ENCODE results near the gene METTL23.

The METTL23 gene, protein sequence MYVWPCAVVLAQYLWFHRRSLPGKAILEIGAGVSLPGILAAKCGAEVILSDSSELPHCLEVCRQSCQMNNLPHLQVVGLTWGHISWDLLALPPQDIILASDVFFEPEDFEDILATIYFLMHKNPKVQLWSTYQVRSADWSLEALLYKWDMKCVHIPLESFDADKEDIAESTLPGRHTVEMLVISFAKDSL

DNA sequence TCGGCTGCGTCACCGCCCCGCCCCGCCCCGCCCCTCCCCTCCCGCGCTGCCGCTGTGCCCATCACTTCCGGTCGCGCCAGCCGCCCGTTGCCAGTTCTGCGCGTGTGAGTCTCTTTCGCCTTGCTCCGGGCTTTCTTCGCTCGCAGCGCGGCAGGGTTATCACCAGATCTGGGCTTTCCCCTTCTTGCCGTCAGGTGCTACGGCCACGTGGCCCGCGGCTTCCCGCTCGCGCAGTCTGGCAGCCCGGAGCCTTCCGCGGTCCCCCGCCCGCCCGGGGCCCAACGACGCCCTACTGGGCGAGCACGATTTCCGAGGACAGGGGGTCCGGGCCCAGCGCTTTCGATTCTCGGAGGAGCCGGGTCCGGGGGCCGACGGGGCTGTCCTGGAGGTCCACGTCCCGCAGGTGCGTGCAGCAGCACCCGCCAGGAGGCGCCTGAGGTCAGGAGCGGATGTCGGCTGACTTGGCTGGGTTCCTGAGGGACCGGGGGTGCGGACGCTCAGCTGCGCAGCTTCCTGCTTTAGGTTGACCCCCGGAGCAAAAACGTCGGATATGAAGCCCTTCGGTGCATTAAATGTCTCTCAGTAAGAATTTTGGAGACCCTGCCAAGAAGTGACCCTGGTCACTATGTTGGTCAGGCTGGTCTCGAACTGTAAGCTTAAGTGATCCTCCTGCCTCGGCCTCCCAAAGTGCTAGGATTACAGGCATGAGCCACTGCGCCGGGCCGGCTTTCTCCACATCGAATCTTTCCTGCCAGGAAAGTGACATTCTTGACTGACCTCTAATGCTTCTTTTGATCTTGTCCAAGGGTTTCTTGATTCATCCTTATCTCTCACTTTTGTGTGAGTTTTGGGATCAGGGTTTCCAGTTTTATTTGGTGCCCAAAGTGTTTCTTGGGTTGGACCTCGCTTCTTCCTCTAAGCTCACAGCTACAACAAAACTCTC, at the start of gene METTL23:
Gene METTL23 (plus strand): TSS at position 64 of the 943 bp plus-strand sequence. CDS start 2,872 bp downstream, outside the sequence.
- peak; percentile 91 for DNase-seq

DNA sequence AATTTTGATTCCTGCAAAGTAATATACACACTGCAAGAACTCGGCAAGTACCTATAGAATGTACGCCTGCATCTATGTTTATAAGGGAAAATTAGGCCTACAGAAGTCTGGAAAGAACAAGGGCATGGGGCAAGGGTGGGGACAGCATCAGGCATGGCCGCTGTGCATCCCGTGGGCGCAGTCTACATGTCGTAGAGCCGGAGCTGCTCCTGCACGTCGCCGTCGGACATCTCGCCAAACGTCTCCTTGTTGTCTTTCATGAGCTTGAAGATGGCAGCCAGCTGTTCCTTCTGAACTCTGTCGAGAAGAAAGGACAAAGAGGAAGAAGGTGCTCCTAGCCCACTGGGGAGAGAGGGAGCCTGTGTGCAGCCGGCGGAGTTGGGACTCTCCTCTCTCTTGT, 49.2 kb upstream of the METTL23 start:
- no peak for DNase-seq

DNA sequence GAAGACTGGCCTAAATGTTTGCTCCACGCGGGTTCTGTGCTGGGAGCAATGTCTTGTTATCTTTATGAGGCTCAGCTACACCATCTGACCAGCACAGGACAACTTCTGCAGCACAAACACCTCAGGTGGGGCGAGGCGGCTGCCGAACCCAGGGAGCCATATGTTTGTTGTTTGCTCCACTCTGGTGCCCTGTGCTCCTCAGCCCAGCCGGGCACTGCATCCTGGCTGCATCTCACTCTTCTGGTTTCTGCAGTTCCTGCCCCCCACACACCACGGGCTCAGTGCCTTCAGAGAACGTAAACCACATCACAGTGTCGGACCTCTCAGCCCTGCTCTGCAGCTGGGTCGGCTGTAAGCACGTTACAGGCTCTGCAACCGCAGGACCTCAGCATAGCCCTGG, 48.3 kb upstream of the METTL23 start:
- no peak for DNase-seq

DNA sequence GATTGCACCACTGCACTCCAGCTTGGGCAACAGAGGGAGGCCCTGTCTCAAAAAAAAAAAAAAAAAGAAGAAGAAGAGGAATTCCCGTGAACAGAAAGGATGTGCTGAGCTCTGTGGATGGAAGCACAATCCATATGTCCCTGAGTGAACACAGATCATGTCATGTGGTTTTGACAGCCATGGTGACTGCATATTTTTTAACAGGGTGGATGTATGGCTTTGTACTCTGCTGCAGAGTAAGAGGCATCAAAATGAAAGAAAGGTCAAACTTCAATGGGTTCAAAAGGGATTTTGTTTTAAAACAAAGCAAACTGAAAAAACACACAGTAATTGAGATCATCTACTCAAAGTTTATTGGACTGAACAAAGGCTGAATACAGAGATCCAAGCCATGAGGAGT, 47.4 kb upstream of the METTL23 start:
- DNase-seq: no peak

DNA sequence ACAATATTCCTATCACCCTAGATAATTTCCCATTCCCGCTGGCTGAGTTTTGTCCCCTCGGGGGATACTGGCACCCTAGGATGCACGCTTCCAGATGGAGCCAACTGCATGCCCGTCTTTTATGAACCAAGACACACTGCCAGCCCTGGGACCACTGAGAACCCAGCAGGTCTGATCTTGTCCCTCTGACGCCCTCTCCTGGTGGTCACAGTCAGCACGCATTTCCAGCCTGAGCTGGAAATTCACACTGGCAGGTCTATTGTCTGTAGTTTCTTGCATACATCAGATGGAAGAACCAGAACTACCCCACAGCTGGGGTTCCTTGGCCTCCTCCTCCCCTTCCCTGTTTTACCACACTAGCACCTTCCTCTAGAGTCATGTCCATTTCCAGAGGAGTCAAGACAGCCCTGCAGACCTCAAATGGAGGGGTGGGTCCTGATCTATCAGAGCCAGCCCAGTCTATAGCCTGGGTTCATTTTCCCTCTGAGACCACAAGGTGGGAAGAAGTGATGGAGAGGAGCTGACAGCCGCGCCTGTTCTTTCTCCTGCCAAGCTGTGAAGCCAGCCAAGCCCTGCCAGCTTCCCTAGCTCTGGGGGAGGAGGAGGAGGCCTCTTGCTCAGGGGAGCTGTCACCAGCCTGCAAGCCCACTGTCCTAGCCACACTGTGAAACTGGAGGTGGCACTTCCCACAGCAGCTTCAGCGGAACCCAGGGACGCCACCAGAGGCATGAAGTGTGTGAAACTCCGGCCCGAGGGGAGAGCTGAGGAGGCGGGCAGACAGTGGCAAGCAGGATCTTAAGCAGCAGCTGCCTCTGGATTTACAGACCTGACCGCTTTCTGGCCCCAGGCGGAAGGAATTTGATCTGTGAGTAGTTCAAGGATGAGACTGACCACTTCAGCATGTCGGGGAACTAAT, 45.2 kb upstream of the METTL23 start:
- peak; percentile 89 for DNase-seq

DNA sequence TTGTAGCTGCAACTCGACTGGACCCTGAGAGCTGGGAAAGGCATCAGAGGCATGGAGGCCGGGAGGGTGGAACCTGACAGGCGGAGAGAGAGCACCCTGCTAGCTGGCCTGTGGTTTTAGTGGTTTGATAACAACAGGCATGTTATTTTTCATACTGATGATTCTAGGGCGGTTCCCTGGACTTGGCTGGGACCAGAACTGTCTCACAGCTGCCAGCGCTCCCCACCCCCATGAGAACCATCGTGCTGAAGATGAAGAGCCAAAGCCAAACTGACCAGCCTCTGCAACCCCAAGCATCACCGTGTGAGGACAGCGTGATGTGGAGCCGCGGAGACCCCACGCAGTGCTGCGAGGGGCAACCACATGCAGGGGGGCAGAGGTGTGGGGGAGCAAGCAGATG, 44.3 kb upstream of the METTL23 start:
- peak; percentile 89 for DNase-seq

DNA sequence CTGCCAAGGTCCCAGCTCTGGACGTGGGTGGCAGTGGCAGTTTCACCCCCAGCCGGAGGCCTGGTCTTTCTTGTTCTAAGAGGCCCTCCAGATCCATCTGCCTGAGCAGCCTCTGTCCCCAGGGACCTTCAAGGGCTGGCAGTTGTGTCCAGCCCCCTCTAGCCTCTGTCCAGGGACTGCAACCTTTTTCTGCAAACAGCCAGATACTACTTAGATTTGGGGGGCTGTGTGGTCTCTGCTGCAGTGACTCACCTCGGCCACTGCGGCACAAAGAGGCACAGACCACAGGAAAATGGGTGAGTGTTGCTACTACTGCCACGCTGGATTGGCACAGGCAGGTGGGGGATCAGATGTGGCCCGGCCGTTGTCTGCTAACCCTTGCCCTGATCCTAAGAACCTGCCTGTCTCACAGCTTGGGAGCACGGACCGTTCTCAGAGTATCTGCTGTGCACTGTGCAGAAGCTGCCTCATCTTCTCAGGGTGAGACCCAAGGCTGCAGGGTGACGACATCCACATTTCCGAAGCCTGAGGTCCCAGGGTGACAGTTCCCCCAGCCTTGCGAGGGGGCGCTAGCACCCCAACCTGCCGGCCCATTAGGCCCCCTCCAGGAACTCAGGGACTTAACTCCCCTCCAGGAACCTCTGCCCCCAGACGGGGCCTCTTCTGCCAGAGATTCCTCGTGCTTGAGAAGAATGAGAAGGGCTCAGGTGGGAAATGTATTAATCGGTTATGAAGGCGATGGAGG, 43.5 kb upstream of the METTL23 start:
- peak; percentile 32 for DNase-seq

DNA sequence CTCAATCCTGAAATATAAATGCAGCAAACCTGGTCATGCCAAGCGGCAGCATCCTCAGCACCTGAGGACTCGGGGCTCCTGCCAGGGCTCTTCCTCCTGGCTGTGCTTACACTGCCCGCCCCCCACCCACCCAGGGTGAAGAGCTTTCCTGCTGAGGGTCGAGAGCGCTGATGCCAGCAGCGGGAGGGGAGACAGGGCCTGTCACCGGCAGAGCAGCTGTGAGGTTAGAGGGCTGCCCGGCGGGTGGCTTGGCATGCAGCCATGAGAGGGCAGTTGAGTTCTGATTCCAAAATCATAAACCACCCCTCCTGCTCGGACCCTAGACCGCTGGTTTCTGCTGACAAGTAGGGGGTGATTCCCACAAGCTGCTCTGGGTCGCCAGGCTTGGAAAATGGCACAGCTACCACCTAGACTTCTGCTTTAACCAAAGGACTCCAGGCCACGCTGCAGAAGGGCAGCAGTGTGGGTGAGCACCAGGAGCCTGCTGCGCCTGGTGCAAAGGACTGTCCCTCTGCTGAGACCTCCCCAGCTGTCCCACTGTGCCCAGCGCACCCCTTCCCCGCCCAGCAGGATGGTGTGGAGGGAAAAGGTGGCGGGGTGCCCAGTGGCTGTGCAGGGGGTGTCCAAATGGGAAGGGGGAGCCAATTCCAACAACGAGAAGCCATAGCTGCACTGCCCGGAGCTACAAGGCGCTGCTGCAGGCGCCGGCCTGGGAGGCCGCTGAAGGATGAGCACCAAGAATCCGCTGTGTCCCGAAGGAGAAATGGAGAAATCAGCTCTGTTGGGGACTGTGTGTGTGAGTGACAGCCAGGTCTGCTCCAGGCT, 42.5 kb upstream of the METTL23 start:
- DNase-seq: no peak

DNA sequence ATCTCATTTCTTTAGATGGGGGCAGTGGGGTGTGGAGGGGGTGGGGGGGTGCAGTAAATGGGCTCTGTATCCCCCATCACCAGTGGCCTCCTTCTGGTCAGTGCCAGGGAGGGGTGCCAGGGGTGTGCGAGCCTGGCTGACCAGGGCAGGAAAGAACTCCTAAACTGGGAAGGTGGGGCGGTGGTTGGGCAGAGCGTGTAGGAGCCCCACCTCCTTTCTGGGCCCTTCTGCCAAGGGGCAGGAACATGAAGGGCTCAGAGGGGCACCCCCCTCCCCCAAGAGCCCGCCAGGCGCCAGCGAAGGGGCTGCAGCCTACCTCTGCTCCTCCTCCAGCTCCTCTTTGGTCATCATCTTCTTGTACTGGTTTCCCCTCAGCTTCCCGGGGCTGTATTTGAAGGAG, 41.9 kb upstream of the METTL23 start:
- DNase-seq: no peak

DNA sequence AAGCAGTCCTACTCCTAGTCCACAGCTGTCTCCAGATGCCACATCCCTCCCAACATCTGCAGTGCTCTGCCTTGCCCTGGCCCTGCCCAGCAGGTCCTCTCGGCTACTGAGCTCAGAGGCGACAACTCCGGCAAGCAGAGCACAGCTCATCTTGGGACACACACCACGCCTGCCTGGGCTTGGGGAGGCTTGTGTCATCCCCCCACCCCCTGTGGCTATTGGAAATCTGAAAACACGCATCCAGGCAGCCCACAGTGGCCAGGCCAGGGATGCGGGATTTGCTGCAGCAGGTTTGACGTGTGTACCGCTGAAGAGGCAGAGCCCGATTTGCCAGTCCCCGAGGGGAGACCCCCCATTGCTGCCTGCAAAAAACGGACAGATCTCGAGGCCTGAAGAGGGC, 41.3 kb upstream of the METTL23 start:
- no peak for DNase-seq

DNA sequence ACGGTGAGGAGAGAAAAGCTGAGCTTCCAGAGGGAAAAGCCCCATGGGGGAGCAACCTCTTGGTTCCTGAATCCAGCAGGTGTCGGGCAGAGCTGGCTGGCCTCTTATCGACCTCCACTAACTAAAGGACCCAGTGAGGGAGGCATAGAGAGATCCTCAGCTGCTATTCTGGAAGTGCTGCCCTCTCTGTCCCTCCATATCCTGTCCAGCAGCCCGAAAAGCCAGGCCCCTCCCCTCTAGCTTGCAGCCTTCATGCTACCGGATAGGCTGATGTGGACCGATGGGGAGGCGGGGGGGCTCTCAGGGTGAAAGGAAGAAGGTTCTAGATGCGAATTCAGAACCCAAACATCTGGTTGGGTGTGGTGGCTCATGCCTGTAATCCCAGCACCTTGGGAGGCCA, 40.8 kb upstream of the METTL23 start:
- DNase-seq: no peak

DNA sequence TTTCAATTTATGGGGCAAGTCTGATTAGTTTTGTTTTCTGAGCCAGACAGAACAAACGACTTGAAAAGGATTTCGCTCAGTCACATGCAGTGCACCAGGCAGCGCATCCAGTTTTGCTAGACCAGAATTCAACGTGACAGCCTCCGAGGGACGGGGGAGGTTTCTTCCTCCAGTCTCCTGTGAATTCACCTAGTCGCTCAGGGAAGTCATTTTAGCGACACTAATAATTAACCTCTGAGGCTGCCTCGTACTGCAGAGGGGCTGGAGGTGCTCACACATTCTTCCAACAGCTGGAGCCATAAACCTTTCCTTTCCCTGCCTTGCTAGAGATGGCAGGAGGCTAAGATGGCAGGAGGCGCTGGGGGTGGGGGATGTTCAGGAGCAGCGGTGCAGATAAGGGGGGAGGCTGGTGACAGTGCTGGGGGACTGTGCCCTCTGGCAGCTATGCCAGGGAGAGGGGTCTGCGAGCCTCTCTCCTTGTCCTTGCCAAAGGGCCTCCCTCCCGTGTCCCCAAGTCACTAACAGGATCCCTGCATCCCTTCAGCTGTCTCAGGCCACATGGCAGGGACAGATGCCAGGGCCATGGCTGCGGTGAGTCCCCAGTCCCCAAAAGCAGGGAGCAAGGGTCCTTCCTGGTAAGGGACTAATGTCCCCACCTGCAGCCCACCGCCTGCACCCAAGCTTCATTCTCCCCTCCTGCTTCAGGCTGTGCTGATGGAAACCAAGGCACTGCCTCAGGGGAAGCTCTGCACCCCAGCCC, 39.9 kb upstream of the METTL23 start:
- DNase-seq: no peak

DNA sequence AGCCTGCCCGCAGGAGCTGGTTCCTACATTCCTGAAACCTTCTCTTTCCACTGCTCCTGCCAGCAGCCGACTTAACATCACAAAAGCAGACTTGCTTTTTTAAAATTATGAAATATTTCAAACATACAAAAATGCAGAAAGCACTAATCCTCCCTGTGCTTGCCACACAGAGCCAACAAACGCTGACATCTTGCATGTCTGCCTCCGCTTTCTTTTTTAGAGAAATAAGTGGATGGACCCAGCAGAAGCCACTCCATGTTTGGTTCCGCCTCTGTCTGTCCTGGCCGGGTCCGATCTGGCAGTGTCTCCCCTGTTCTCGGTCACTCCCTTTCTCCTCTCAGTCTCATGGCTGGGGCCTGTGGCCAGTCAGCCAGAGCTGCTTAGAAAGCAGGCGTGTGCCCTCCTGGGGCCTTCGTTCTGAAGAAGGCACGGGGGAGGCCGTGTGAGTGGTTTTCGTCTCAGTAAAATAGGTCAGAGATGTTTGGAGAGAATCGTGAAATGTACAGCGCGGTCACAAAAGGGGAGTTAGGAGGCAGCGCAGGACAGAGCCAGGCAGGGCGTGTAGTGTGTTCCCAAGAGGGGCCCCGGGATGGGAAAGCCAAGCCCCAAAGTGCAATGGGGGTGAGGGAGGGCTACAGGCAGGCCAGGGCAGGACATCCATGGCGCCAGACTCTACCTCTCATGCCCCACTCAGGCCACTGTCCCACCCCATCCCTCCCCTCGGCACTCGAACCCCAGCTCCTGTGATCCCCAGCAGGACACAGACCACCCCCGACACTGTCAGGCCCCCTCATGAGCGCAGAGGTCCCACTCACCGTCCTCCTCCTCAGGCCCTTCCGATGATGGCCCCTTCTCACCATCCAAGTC, 39.1 kb upstream of the METTL23 start:
- no peak for DNase-seq

DNA sequence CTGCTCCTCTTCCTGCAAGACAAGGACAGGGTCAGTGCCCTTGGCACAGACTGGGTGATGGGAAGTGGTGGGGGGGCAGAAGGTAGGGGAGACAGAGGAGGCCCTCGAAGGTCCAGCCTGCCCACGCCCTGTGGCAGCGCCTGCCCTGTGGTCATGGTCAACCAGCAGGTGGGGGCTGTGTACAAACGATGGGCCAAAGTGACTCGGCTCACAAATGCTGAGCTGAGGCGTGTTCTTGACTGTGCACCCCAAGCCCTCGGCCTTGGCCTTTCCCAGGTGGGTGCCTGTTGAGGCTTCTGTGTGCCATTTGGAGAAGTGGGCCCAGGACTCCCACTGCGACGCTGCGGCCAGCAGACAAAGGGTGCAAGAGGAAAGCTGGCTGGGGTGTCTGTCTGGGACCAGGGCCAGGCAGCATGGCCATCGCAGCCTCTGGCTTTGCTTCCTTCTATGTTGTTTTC, 38.4 kb upstream of the METTL23 start:
- no peak for DNase-seq

DNA sequence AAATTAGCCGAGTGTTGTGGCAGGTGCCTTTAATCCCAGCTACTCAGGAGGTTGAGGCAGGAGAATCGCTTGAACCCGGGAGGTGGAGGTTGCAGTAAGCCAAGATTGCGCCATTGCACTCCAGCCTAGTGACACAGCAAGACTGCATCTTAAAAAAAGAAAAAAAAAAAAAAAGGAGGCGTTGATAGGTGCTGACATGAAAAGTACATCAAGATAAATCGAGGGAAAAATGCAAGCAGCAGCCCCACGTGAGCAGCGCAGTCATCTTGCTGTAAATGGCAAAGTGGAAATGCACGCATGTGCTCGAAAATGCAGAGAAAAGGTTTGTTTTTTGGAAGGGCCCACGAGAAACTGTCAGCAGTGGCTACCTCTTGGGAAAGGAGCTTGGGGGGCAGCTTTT, 36.8 kb upstream of the METTL23 start:
- no peak for DNase-seq

DNA sequence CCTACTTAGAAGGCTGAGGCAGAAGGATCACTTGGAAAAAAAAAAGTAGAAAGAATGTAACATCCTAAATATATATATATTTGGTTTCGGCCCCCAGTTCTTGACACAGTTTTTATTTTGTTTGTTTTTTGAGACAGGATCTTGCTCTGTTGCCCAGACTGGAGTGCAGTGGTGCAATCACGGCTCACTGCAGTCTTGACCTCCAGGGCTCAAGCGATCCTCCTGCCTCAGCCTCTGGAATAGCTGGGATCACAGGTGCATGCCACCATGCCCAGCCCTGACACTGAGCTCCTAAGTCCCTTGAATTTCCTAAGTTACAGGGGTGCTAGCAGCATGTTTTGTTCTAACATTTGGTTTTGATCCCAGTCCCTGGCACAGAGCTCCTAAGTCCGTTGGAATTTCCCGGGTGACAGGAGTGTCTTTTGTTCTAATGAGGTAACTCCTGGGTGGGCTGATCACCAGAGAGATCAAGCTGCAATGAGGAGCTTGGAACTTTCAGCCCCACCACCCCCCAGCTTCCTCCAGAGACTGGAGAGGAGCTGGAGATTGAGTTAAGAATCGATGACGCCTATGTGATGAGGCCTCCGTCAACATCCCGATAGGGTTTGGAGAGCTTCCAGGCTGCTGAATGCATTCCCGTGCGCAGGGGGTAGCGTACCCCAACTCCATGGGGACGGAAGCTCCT, 35.9 kb upstream of the METTL23 start:
- no peak for DNase-seq

DNA sequence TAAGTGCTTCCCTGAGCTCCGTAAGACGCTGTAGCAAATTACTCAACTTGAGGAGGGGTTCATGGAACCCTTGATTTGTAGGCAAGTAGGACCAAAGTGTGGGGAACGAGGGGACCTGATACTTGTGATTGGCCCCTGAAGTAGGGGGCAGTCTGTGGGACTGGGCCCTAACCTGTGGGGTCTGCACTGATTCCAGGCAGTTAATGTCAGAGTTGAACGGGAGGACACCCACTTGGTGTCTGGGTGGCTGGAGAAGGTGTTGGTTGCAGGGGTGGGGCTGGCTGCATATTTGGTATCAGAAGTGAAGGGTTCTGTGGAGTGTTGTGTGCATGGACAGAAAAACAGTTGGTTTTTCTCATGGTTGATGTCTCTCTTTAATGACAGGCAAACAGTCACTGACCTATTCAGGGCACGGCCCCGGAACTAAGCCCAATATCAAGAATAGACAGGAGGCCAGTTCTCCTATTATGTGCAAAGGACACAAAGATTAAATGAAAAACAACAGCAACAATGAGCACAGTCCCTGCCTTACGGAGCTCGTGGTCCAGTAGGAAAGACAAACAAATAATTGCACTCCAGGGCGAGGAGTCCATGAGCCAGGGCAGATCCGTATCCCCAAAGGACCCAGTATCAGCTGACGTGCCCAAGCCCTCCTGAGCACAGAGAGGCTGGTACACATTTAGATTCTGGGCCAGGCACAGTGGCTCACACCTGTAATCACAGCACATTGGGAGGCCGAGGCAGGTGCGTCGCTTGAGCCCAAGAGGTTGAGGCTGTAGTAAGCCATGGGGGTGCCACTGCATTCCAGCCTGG, 35.1 kb upstream of the METTL23 start:
- DNase-seq: no peak
